GM18526 (cell line): Measurements from ENCODE around the gene MYCBP2.

Experiments
- POLR2A ChIP-seq: IDR thresholded peaks from 3 replicates; pipeline ENCODE4 v1.6.1; 2011; ENCODE audit not compliant: insufficient read length; ENCODE audit errors: extremely low read depth

The MYCBP2 gene

GRCh38 chr13:77184455-77184854, 142.4 kb downstream of the MYCBP2 start:
- no peak for TF ChIP-seq POLR2A

GRCh38 chr13:77180011-77180410, 146.9 kb downstream of the MYCBP2 start:
- no peak for TF ChIP-seq POLR2A

- no peak for TF ChIP-seq POLR2A
Measured at GRCh38 chr13:77177646-77178045, 149.2 kb downstream of the MYCBP2 start.

GRCh38 chr13:77176350-77176749, 150.5 kb downstream of the MYCBP2 start:
- no peak for TF ChIP-seq POLR2A

DNA sequence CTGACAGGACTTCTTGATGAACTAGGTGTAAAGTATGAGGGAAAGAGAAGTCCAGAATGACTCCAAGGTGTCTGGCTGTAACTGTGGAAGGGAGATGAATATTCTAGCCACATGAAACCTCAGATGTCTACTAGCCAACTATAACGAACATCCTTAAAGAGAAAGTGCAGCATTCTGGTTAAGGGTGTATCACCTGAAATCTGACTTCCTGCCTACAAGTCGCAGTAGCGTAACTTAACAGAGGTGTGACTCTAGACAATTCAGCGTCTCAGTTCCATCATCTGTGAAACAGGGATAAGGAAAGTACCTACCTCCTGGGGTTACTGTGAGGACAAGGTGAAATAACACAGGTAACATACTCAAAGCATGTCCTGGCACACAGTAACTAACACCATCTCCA, 154.2 kb downstream of the MYCBP2 start:
- no peak for TF ChIP-seq POLR2A

DNA sequence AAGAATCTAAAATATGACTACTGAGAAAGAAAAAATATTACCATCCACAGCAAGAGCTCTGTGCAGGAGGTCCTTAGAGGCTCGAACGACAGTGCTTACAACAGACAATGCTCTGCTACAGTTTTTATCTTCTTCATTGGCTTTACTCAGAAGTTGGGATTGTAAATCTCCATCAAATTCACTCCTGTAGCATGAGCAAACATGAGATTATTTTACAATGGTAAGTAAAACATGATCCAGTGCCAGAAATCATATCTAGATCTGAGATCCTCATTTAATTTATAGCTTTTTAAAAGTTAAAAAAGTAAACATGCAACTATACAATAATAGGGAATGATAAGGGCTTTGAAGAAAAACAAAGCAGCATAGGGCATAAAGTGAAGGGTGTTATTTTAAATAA, 155.4 kb downstream of the MYCBP2 start:
- no peak for TF ChIP-seq POLR2A

DNA sequence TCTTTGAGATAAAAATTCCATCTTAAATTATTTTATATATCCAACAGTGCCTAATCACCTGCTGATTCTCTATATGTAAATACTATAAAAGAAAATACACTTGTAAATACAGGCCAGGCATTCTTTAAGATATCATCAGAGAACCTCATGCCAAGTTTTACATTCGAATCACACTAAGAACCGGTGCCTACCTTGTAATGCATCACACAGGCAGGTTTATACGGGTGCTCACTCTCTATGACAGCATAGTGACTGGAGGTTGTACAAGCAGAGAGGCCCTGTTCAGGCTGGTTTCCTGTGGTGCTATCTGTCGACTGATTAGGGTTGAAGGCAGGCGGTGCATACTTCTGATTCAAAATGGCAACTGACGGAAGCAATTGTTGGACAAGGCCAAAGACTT, 158.7 kb downstream of the MYCBP2 start:
- TF ChIP-seq POLR2A: no peak

DNA sequence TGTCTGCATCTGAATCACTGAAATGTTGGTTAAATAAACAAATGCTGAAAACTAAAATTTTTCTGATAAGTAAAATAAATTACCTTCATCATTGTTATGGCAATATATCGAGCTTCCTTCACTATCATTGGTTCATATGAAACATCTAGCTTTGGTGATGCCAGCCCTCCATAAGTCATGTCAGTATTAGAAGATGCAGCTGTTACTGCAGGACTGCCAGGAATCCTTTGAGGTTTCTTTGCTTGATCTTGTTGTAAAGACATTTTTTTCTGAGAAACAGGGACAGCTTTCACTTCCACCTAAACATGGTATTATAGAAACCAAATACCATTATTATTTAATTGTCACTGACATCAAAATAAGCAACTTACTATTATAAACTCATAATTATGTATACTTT, 176.2 kb downstream of the MYCBP2 start:
- no peak for TF ChIP-seq POLR2A

GRCh38 chr13:77143431-77143830, 183.5 kb downstream of the MYCBP2 start:
- no peak for TF ChIP-seq POLR2A

- no peak for TF ChIP-seq POLR2A
Measured at GRCh38 chr13:77139306-77139705, 187.6 kb downstream of the MYCBP2 start.

DNA sequence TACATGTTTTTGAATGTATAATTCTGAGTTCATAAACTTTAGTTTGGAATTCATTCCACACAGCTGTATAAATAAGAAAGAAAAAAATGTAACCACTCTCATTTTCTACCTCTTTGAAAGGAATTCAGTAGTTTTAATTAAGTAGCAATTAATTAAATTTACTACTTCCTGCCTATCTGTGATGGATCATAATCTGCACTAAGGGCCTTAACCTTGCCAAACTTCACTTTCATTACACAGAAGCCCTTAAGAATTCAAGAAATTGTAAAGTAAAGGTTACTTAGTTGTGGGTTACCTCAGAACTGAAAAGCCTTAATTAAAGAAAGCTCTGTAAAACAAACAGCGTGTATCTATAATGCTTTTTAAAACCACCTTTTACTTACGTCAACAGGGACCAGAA, 188.1 kb downstream of the MYCBP2 start:
- no peak for TF ChIP-seq POLR2A

GRCh38 chr13:77136902-77137420, 189.9 kb downstream of the MYCBP2 start:
- TF ChIP-seq POLR2A: no peak

- no peak for TF ChIP-seq POLR2A
Measured at GRCh38 chr13:77124423-77124822, 202.5 kb downstream of the MYCBP2 start.

DNA sequence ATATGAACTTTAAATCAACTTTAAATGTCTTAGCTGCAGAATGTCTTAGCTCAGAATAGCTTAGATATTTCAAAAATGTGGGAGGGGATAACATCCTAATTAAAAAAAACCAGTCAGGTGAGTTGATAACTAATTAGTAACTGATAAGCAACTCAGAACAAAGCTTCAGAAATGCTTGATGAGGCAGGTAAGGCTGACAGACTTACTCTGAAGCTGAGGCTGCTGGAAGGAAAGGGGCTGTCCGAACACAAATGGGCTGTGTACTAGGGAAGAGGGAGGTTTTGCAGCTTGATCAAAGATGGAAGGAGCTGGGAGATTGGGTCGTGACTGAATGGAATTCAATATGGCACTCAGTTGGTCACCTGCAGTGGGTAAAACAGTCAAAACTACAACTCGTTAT, 208.8 kb downstream of the MYCBP2 start:
- TF ChIP-seq POLR2A: no peak

- no peak for TF ChIP-seq POLR2A
Measured at GRCh38 chr13:77114271-77114670, 212.6 kb downstream of the MYCBP2 start.

GRCh38 chr13:77113496-77113895, 213.4 kb downstream of the MYCBP2 start:
- TF ChIP-seq POLR2A: no peak

DNA sequence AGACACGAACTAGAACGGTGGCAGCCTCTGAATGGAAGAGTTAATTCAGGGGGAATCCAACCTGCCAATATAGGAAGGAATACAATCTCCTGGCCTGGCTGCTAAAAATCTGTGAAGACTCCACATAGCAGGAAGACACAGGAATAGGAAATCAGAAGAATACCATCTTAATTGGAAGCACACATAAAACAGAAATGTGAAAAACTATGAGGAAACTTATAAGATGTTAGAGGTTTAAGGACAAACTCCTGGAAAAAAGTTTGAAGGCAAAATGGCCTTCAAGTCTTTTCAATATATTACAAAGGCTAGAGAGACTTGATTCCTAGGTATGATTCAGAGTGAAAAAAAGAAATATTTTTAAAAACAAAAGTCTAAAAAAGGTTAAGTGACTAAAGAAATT, 221.8 kb downstream of the MYCBP2 start:
- TF ChIP-seq POLR2A: no peak

DNA sequence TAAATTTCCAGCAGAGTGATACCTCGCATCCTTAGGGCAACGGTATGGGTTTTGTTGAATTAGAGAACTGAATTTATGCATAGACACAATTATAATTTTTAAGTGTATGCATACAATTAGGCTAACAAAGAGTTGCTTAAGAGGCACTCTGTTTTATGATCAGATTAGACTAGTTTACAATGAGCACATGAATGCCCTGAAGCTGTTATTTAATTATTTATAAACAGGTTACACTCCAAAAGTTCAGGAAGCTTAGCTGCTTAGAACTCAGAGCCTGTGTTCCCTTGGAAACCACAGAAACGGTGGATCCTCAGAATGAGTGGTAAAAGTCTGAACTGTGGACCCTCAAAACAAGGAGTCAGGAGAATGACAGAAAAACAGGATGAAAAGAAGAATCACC, 227.5 kb downstream of the MYCBP2 start:
- TF ChIP-seq POLR2A: no peak

- no peak for TF ChIP-seq POLR2A
Measured at GRCh38 chr13:77095288-77095687, 231.6 kb downstream of the MYCBP2 start.

DNA sequence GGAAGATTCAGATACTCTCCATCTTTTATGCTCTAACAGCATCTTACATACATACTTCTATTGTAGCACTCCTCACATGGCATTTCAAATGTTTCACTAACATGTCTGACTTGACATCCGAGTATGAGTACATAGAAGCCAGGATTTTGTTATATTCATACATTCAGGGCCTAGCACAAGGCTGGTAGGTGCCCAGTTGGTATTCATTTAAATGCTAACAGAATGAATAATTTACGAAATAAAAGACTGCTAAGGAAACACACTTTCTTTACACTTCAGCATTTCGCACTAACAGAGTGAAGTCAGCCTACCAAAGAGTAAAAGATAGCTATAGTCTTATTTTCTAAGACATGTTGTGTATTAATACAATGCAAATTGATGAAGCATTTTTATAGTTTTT, 232.1 kb downstream of the MYCBP2 start:
- no peak for TF ChIP-seq POLR2A
